ENCODE data around the gene OR1F1. TPM values are rescaled to one million over a fixed set of nuclear protein-coding genes. Genes with fewer than 3 reads are reported as not detected.
A peak's percentile ranks its signal among the peaks of the same experiment; 100 is the strongest.
"Not testable (repeated sequence)": the region's sequence is repeated elsewhere in the genome, so short reads cannot be mapped to it uniquely, and the experiment has no call there.

OR1F1 gene
- total RNA-seq, 1 donor from 2014 or later = 0.32 TPM

DNA sequence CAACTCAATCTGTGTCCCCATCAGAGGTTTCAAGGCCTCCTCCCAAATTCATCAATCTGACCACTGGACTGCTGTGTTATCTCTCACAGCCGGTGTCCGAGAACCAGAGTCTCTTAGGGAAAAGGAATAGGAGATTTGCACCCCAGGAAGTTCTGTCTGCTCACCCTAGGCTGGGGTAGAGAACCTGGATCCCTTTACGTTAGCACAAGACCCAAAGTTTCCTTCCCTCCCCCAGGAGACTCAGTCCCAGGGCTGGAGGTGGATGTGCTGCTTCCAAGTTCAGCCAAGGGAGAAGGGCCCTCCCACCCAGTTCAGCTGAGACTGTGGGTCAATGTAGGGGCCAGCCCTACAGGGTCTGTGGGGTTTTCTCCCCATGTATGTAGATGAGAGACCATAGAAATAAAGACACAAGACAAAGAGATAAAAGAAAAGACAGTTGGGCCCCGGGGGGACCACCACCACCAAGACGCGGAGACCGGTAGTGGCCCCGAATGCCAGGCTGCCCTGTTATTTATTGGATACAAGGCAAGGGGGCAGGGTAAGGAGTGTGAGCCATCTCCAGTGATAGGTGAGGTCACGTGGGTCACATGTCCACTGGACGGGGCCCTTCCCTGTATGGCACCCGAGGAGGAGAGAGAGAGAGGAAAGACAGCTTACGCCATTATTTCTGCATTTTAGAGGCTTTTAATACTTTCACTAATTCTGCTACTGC lies 22.7 kb upstream of the OR1F1 start:
- peak overlapping the region; percentile 95 for H2AFZ ChIP-seq (ENCODE audit: low read depth, low read length)
- H3K9me3 ChIP-seq (ENCODE audit: insufficient read depth, low read depth, low read length) = no peaks in the 10 kb centered on the region
- peak overlapping the region; percentile 78 for H3K4me2 ChIP-seq (ENCODE audit: low read length)
- no peaks in the 10 kb centered on the region for H3K4me1 Mint-ChIP-seq (ENCODE audit: low read depth, unreplicated experiment)
- no peak overlapping the region for H3K27ac ChIP-seq (ENCODE audit: low read depth, low read length)
- peaks cover 28% of the 10 kb centered on the region for H3K27me3 Mint-ChIP-seq (ENCODE audit: low read depth, unreplicated experiment)
- H3K27me3 ChIP-seq (ENCODE audit: insufficient read depth, low read length) = peaks cover 21% of the 10 kb centered on the region
- H3K27ac Mint-ChIP-seq (ENCODE audit: unreplicated experiment) = peak overlapping the region; percentile 75
- no peaks in the 10 kb centered on the region for H3K36me3 ChIP-seq (ENCODE audit: insufficient read depth, low read length)
- H4K20me1 ChIP-seq (ENCODE audit: insufficient read depth, low read length) = no peaks in the 10 kb centered on the region
- TF ChIP-seq, protein P1, sequence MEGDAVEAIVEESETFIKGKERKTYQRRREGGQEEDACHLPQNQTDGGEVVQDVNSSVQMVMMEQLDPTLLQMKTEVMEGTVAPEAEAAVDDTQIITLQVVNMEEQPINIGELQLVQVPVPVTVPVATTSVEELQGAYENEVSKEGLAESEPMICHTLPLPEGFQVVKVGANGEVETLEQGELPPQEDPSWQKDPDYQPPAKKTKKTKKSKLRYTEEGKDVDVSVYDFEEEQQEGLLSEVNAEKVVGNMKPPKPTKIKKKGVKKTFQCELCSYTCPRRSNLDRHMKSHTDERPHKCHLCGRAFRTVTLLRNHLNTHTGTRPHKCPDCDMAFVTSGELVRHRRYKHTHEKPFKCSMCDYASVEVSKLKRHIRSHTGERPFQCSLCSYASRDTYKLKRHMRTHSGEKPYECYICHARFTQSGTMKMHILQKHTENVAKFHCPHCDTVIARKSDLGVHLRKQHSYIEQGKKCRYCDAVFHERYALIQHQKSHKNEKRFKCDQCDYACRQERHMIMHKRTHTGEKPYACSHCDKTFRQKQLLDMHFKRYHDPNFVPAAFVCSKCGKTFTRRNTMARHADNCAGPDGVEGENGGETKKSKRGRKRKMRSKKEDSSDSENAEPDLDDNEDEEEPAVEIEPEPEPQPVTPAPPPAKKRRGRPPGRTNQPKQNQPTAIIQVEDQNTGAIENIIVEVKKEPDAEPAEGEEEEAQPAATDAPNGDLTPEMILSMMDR (IDR thresholded peaks at IDR 0.05; ENCODE audit: insufficient read depth, low read depth, low read length) = no peak
- peaks cover 3% of the 10 kb centered on the region for H3K9me3 Mint-ChIP-seq (ENCODE audit: unreplicated experiment)
- no peak overlapping the region for H3K4me3 Mint-ChIP-seq (ENCODE audit: unreplicated experiment)
- no peaks in the 10 kb centered on the region for H3K79me2 ChIP-seq (ENCODE audit: insufficient read depth, low read length)
- H3K4me3 ChIP-seq (ENCODE audit: insufficient read depth, low read depth, low read length) = peak overlapping the region; percentile 37
- H3K36me3 Mint-ChIP-seq (ENCODE audit: low read depth, unreplicated experiment) = no peaks in the 10 kb centered on the region
- H3K9ac ChIP-seq (ENCODE audit: low read length) = no peak overlapping the region
- DNase-seq (ENCODE audit: low read depth) (no peak), FAIRE-seq (no peak)
- H3K4me1 ChIP-seq (ENCODE audit: insufficient read depth, low read length) = peaks cover 4% of the 10 kb centered on the region

DNA sequence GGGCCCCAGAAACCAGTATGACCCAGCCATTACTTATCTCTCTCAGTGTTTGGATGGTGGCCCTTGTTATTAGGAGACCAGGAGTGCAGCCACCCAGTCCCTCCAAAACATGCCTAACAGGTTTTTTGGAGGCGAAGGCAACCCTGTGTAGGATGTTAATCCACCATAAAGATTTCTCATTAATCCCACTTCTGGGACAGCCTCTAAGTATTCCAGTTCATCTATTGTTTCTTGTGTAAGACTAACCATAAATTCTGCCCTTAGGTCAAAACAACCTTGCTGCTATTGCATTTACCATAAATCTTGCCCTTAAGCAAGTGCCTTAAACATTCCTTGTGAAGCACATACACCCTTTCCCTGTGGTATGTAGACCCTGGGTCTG lies 21.5 kb upstream of the OR1F1 start:
- no peaks in the 10 kb centered on the region for H3K79me2 ChIP-seq (ENCODE audit: insufficient read depth, low read length)
- peaks cover 2% of the 10 kb centered on the region for H3K4me1 Mint-ChIP-seq (ENCODE audit: low read depth, unreplicated experiment)

DNA sequence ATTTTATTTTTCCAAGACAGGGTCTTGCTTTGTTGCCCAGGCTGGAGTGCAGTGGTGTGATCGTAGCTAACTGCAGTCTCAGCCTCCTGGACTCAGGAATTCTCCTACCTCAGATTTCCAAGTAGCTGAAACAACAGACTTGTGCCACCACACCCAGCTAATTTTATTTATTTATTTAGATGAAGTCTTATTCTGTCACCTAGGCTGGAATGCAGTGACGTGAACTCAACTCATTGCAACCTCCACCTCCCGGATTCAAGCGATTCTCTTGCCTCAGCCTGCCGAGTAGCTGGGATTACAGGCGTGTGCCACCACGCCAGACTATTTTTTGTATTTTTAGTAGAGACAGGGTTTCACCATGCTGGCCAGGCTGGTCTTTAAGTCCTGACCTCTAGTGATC lies 19.3 kb upstream of the OR1F1 start:
- H2AFZ ChIP-seq (ENCODE audit: low read depth, low read length); H3K9me3 ChIP-seq (ENCODE audit: insufficient read depth, low read depth, low read length); H3K36me3 Mint-ChIP-seq (ENCODE audit: low read depth, unreplicated experiment); H3K4me3 ChIP-seq (ENCODE audit: insufficient read depth, low read depth, low read length); H4K20me1 ChIP-seq (ENCODE audit: insufficient read depth, low read length); H3K27ac ChIP-seq (ENCODE audit: low read depth, low read length); FAIRE-seq; H3K27ac Mint-ChIP-seq (ENCODE audit: unreplicated experiment); H3K4me1 Mint-ChIP-seq (ENCODE audit: low read depth, unreplicated experiment); H3K36me3 ChIP-seq (ENCODE audit: insufficient read depth, low read length); H3K4me3 Mint-ChIP-seq (ENCODE audit: unreplicated experiment); H3K9me3 Mint-ChIP-seq (ENCODE audit: unreplicated experiment); H3K4me2 ChIP-seq (ENCODE audit: low read length); H3K79me2 ChIP-seq (ENCODE audit: insufficient read depth, low read length); H3K9ac ChIP-seq (ENCODE audit: low read length); DNase-seq (ENCODE audit: low read depth); H3K4me1 ChIP-seq (ENCODE audit: insufficient read depth, low read length): not testable (repeated sequence)
- H3K27me3 Mint-ChIP-seq (ENCODE audit: low read depth, unreplicated experiment) = peaks cover 42% of the 10 kb centered on the region
- H3K27me3 ChIP-seq (ENCODE audit: insufficient read depth, low read length) = peaks cover 35% of the 10 kb centered on the region

More for the DNA sequence above, 21.5 kb upstream of the OR1F1 start:
- FAIRE-seq = no peak
- no peaks in the 10 kb centered on the region for H3K36me3 Mint-ChIP-seq (ENCODE audit: low read depth, unreplicated experiment)
- H4K20me1 ChIP-seq (ENCODE audit: insufficient read depth, low read length) = no peaks in the 10 kb centered on the region
- H3K9me3 Mint-ChIP-seq (ENCODE audit: unreplicated experiment) = peaks cover 7% of the 10 kb centered on the region
- TF ChIP-seq EZH2 (IDR thresholded peaks at IDR 0.05; ENCODE audit: insufficient read depth, low read length) = no peak
- TF ChIP-seq, protein P1 (IDR thresholded peaks at IDR 0.05; ENCODE audit: insufficient read depth, low read depth, low read length) = no peak
- H3K9ac ChIP-seq (ENCODE audit: low read length) = no peak overlapping the region
- peaks cover 39% of the 10 kb centered on the region for H3K27me3 Mint-ChIP-seq (ENCODE audit: low read depth, unreplicated experiment)
- DNase-seq (ENCODE audit: low read depth) = no peak
- H3K4me3 ChIP-seq (ENCODE audit: insufficient read depth, low read depth, low read length) = no peak overlapping the region
- no peak overlapping the region for H3K4me3 Mint-ChIP-seq (ENCODE audit: unreplicated experiment)
- no peaks in the 10 kb centered on the region for H3K9me3 ChIP-seq (ENCODE audit: insufficient read depth, low read depth, low read length)
- no peak overlapping the region for H3K27ac Mint-ChIP-seq (ENCODE audit: unreplicated experiment)
- no peak overlapping the region for H3K27ac ChIP-seq (ENCODE audit: low read depth, low read length)
- no peak overlapping the region for H3K4me2 ChIP-seq (ENCODE audit: low read length)
- no peak overlapping the region for H2AFZ ChIP-seq (ENCODE audit: low read depth, low read length)
- H3K4me1 ChIP-seq (ENCODE audit: insufficient read depth, low read length) = peaks cover 4% of the 10 kb centered on the region
- H3K27me3 ChIP-seq (ENCODE audit: insufficient read depth, low read length) = peaks cover 33% of the 10 kb centered on the region
- no peaks in the 10 kb centered on the region for H3K36me3 ChIP-seq (ENCODE audit: insufficient read depth, low read length)

Data from astrocyte (in vitro differentiated cells and primary cell).